HEK293 (cell line): ENCODE data around the gene TMEM179.

Experiments
- KLF9 ChIP-seq: fragments of 450-650 bp; formaldehyde crosslinking; IDR thresholded peaks from 2 replicates; pipeline ENCODE4 v1.5.1; 2016; ENCODE audit warnings: missing biosample characterization, missing genetic modification characterization, low read depth
- ZNF274 ChIP-seq, 2 experiments: fragments of 200-500 bp in 1 of 2; fragments of 450-650 bp in 1 of 2; sonication (Bioruptor generic) in 1 of 2; formaldehyde crosslinking in 1 of 2; IDR thresholded peaks; 2 replicates each; pipeline versions ENCODE4 v1.5.1 to v1.6.1; 2014 to 2016; ENCODE audit warnings: borderline replicate concordance in 1 of 2, inconsistent platforms in 1 of 2, low read length in 1 of 2, missing biosample characterization in 1 of 2, missing genetic modification characterization in 1 of 2
- TF ChIP-seq, protein P1 (sequence below): fragments of 450-650 bp; formaldehyde crosslinking; IDR thresholded peaks from 2 replicates; pipeline ENCODE4 v1.5.1; 2016; ENCODE audit warnings: missing biosample characterization, missing genetic modification characterization, low read depth
- TF ChIP-seq, protein P2 (sequence below): fragments of 450-650 bp; formaldehyde crosslinking; IDR thresholded peaks from 2 replicates; pipeline ENCODE4 v1.5.1; 2016; ENCODE audit warnings: missing biosample characterization, missing genetic modification characterization

DNA sequence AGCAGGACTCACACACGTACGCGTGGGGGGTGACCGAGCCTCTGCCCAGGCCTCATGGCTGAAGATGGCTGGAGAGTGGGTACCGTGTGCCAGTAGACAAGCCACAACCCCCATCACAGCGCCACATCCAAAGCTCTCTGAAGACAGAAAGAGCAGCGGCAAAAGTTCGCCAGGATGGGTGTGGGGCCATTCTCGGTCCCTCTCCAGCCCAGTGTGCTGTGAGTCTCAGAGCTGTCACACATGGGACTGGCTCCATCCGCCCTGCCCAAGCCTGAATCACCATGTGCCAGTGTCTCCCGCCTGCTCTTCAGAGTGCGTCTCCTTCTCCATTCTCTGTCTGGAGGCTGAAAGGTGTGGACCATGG lies 5.7 kb downstream of the TMEM179 start:
- TF ChIP-seq KLF9 (tag by site-specific recombination) (no peak), ZNF274 (IDR thresholded peaks at IDR 0.05; ENCODE audit: low read length) (no peak), ZNF274 (tag by site-specific recombination; IDR thresholded peaks at IDR 0.05; ENCODE audit: borderline replicate concordance) (no peak)
- TF ChIP-seq, protein P1, sequence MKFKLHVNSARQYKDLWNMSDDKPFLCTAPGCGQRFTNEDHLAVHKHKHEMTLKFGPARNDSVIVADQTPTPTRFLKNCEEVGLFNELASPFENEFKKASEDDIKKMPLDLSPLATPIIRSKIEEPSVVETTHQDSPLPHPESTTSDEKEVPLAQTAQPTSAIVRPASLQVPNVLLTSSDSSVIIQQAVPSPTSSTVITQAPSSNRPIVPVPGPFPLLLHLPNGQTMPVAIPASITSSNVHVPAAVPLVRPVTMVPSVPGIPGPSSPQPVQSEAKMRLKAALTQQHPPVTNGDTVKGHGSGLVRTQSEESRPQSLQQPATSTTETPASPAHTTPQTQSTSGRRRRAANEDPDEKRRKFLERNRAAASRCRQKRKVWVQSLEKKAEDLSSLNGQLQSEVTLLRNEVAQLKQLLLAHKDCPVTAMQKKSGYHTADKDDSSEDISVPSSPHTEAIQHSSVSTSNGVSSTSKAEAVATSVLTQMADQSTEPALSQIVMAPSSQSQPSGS (tag by site-specific recombination), result no peak
- TF ChIP-seq, protein P2, sequence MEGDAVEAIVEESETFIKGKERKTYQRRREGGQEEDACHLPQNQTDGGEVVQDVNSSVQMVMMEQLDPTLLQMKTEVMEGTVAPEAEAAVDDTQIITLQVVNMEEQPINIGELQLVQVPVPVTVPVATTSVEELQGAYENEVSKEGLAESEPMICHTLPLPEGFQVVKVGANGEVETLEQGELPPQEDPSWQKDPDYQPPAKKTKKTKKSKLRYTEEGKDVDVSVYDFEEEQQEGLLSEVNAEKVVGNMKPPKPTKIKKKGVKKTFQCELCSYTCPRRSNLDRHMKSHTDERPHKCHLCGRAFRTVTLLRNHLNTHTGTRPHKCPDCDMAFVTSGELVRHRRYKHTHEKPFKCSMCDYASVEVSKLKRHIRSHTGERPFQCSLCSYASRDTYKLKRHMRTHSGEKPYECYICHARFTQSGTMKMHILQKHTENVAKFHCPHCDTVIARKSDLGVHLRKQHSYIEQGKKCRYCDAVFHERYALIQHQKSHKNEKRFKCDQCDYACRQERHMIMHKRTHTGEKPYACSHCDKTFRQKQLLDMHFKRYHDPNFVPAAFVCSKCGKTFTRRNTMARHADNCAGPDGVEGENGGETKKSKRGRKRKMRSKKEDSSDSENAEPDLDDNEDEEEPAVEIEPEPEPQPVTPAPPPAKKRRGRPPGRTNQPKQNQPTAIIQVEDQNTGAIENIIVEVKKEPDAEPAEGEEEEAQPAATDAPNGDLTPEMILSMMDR, result no peak
